GM18861 (cell line): Measurements from ENCODE around the gene ZNF664.
"Not testable (repeated sequence)": the region's sequence is repeated elsewhere in the genome, so short reads cannot be mapped to it uniquely, and the experiment has no call there.

Source experiments
- ATAC-seq: cut with Tn5 transposase; IDR thresholded peaks from one replicate; pipeline ENCODE4 v1.9.1; 2021; ENCODE audit not compliant: unreplicated experiment

Gene ZNF664

DNA sequence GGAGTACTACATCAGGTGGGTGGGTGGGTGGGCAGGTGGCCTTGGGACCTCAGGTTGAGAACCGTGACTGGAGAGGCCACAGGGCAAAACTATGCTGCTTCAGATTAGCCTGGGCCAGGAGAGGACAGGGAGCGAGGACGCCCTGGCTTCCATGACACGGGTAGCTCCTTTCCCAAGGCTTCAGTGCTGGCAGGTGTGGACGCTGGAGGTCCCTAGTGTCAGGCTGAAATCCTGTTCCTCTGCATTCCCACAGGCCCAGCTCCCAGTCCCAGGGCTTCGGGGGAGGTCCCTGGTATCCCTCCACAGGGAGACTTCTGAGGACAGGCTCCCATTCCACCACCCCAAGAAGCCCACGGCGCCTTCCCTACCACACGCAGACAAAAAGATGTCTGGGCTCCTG, 32.0 kb upstream of the ZNF664 start:
- no peak for ATAC-seq

GRCh38 chr12:123941624-123942237, 31.3 kb upstream of the ZNF664 start:
- ATAC-seq: no peak

GRCh38 chr12:123942238-123942653, 30.8 kb upstream of the ZNF664 start:
- ATAC-seq: no peak

DNA sequence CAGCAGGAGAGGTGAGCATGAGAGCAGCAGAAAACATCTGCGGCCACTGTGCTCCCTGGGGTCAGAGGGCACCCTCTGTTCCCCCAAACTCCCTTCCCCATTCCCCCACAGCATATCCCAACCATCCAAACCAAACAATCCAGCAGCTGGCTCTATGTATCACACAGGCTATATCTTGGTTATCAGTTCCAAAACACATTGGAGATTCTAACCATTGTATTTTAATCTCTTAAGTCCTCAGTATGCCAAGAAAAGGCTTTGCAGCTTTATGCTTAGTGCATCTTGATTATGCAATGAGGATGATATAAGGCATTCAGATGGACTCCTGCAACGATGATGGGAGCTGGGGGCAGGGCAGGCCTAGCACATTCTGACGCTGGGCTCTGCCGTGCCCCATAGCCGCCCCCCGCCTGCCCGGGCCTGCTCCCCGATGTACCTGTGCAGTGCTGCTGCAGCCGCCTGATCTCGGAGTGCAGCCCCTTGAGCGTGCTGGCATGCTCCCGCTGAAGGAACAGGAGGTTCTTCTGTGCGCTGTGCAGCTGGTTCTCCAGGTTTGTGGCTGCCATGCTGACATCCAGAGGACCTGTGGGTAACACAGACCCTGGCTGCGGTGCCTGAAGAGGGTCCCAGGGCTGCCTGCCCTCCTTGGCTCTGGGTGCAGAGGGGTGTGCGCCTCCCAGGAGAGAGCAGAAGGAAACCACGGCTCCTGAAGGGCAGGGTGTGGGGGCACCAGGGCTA, 29.9 kb upstream of the ZNF664 start:
- ATAC-seq: no peak

GRCh38 chr12:123943816-123944215, 29.2 kb upstream of the ZNF664 start:
- ATAC-seq: no peak

DNA sequence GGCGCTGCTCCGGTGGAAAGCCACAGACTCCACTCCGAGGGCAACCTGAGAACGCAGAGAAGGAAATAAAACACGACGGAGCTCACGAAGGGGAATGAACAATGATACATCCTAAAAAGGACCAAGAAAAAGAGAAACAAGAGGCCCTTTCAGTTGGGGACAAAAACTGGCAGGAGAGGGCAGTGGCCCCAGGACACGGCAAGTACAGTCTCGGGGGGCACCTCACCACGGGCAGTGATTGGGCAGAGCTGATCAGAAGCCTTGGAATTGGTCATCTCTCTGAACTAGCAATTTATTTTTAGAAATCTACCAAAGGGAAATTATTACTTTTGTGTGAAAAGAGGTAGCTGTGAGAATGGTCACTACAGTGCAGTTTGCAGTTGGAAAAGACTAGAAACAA, 28.3 kb upstream of the ZNF664 start:
- ATAC-seq: no peak

- ATAC-seq: no peak
Measured at GRCh38 chr12:123945287-123946151, 27.5 kb upstream of the ZNF664 start.

GRCh38 chr12:123946152-123946515, 26.9 kb upstream of the ZNF664 start:
- ATAC-seq: no peak

- not testable (repeated sequence) for ATAC-seq
Measured at GRCh38 chr12:123946516-123947505, 26.2 kb upstream of the ZNF664 start.

DNA sequence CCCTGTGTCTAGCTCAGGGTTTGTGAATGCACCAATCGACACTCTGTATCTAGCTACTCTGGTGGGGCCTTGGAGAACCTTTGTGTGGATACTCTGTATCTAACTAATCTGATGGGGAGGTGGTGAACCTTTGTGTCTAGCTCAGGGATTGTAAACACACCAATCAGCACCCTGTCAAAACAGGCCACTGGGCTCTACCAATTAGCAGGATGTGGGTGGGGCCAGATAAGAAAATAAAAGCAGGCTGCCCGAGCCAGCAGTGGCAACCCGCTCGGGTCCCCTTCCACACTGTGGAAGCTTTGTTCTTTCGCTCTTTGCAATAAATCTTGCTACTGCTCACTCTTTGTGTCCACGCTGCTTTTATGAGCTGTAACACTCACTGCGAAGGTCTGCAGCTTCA, 25.5 kb upstream of the ZNF664 start:
- ATAC-seq: not testable (repeated sequence)

GRCh38 chr12:123948401-123948795, 24.6 kb upstream of the ZNF664 start:
- no peak for ATAC-seq

DNA sequence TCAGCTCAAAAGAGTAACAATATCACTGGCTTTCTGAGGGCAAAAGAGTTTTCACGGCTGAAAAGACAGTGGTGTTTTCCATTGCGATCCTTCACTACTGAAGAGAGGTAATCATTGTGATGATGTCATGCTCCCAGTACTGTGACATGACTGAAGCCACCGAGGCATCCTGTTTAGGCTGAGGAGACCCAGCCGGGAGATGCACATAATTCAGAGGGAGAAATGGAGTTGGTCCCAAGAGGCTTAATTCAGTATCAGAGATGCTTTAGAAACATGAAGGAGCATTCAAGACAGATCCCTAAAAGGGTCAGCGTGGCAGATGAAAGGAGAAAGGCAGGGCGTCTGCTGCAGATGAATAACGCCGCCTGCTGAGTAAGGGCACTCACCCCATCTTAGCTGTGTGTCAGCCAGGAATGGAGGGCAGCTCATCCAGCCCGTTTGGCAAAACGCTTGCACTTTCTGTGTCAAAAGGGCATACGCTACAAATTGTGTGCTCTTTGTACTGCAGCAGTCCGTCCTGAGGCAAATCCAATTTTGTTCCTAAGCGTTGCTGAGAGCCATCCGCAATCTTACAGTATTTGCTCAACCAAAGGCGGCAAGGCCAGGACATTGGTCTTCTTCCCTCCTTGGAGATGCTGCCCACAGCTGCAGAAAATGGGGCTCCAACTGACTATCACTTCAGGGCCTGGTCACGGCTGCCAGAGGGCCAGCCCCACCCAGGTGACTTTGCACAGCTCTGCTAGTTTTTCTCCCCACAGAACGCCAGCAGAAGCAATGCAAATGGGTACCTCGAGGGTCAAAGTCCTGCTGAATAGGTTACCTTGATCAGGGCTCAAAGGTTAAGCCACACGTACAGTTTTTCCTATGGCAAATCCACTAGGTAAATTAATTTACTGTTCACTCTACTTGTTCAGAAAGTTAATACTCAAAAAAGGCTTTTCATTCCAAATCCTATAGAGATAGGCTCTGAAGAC, 23.9 kb upstream of the ZNF664 start:
- no peak for ATAC-seq

DNA sequence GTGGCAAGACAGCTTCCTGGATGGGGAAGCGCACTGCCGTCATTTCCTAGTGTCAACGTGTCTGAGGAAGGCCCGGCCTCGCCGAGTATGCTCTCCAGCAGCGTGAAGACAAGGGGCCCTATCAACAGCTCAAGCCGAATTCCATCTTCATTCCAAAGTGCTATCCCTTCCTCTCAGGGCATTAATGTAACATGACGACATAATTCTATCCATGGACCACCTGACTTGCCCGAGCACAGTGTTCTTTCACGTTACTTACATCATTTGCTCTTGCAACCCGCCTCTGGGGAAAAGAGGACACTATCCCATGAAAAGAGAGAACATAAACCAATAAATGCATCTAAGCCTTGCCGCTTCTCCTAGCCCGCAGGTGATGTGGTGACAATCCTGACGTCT, 23.2 kb upstream of the ZNF664 start:
- no peak for ATAC-seq

DNA sequence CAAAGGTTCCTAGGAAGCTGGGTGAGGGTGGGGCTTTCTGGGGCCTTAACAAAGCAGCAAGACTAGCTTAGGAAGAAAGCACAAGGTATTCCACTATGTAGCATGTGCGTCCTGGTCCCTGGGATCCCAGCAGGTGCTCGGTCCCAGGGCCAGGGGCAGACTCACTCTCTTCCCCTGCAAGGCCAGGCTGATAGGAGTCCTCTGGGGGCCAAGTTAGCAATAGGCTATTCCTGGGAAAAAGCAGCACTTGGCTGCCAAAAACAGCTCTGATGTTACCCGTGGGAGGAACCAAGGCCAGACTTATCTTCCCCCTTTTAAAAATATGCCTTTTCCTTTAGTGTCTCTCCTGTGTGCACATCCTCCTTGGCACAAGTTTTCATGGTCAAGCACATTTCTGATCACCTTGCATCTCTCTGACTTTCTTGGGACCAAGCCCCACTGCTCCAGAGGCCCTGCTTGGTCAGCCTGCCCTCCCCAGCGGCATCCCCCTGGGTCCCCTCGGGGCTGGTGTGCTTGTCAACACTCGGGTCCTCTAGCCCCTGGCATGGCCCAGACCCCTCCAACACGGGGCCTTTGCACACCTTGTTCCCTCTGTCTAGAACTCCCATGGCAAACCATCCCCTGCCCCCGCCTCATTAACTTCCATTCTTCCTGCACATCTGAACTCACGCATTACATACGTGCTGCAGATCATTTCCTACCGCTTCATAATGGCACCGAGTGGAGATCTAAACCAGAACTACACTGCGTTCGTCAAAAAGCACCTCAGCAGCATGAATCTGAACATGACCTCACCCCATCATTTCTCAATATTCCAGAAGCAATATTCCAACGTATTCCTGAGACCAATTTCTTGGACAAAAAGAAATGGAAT, 22.3 kb upstream of the ZNF664 start:
- no peak for ATAC-seq

GRCh38 chr12:123951467-123951866, 21.5 kb upstream of the ZNF664 start:
- ATAC-seq: no peak

DNA sequence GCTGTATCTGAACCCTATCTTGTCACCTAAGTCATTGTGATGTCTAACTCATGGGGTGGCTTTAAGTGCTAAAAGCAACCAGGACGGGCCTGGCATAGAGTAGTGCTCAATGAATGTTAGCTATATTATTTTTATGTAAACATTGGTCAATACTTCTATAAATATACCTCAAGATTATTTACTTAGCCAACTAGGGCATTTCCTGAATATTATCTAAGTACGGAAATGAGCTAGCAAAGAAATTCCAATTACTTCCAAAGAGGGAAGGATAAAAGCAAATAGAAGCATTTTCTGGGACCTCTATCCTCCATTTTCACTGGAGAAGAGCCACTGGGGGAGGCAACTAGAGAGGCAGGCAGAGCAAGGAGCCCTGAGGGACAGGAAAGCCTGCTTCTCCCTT, 21.0 kb upstream of the ZNF664 start:
- no peak for ATAC-seq

- ATAC-seq: no peak
Measured at GRCh38 chr12:123954647-123955350, 18.2 kb upstream of the ZNF664 start.

DNA sequence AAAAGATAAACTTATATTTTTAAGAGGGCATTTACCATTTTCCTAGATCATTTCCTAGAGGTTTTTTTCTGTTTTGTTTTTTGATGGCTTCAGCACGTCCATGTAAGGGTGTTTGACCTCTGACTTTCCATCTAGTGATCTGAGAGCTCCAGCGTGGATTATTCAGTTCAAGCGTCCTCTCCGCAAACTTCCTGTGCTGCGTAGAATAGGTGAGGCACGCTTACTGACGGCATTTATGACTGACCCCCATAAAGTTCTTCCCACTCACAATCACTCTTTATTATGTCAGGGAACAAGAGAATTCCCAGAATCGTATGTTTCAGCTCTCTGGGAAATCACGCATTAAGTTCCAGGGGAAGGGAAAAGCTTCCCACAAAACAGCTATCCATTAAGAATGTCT, 16.8 kb upstream of the ZNF664 start:
- ATAC-seq: no peak
